HG03460 (cell line): Measurements from ENCODE around the gene TBX3.
"Not testable (repeated sequence)": the region's sequence is repeated elsewhere in the genome, so short reads cannot be mapped to it uniquely, and the experiment has no call there.

Experiments used
- ATAC-seq: cut with Tn5 transposase; IDR thresholded peaks from one replicate; pipeline ENCODE4 v1.9.1; 2021; ENCODE audit not compliant: unreplicated experiment

Gene TBX3

GRCh38 chr12:114684098-114684869, at the start of gene TBX3:
Gene TBX3, minus strand, starts transcription at chr12:114684175. Its CDS starts 975 bp downstream, at chr12:114683200.
- ATAC-seq: no peak

GRCh38 chr12:114732426-114733030, 48.6 kb upstream of the TBX3 start:
- no peak for ATAC-seq

DNA sequence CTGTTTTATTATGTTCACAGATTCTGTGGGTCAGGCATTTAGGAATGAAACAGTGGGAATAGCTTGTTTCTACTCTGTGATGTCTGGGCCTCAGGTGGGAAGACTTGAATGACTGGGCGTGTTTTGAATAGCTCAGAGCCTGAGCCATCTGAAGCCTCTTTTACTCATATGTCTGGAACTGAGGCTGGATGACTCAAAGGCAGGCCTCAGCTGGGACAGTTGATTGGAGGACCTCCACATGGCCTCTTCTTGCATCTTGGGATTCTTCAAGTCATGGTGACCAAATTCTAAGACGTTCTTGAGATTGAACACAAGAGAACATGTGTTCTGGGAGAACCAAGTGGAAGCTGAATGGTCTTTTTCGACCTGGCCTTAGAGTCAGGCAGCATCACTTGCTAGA, 45.8 kb upstream of the TBX3 start:
- no peak for ATAC-seq

- ATAC-seq: no peak
These were observed 42.2 kb upstream of the TBX3 start for GRCh38 chr12:114726092-114726710.

DNA sequence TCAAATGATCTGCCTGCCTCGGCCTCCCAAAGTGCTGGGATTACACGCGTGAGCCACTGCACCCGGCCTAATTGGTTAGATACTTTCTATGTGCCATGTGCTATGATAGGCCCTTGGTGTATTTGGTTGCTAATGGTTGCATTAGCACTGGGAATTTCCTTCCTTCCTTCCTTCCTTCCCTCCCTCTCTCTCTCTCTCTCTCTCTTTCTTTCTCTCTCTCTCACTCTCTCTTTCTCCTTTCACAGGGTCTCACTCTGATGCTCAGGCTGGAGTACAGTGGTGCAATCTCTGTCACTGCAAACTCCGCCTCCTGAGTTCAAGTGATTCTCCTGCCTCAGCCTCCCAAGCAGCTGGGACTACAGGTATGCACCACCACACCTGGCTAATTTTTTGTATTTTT, 38.2 kb upstream of the TBX3 start:
- ATAC-seq: not testable (repeated sequence)

DNA sequence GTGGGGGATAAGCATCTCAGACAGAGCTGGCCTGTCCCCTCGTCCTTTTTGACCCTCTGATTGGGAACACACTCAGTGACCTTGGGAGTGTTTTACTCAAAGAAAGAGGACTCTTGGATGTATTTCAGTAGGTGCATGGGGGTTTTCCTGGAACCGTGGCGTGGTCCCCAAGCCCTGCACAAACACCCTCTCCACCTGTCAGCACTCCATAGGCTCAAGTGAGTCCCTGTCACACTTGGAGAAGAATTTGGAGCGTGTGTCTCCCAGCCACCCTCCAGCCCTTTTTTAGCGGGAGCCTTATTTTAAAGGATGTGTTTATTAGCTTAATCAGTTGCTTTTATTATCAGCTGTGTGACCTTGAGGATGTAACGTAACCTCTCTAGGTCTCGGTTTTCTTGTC, 37.3 kb upstream of the TBX3 start:
- ATAC-seq: no peak

DNA sequence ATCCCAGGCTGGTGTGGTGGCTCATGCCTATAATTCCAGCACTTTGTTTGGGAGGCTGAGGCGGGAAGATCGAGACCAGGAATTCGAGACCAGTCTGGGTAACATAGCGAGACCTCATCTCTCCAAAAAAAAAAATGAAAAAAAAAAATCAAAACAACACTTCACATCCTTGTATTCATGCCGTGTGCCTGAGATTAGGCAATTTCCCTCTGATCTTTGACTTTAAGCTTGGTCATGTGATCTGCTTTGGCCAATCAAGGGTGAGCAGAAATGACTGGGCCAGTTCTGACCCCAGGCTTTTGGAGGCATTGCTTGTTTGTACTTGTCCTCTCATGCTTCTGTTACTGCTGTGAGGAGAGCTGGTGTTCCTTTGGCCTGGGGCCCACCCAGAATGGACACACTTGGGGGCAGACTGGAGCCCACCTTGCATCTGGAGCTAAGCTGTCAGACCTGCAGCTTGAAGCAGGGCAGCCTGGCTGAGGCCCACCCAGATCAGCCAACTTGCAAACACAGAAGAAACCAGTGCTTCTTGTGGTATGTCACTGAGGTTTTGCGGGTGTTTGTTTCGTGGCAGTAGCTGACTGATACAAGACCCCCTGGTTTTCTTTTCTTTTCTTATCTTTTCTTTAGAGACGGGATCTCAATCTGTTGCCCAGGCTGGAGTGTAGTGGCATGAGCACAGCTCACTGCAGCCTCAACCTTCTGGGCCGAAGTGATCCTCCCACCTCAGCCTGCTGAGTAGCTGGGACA, 29.7 kb upstream of the TBX3 start:
- ATAC-seq: no peak

- ATAC-seq: no peak
These were observed 27.7 kb upstream of the TBX3 start for GRCh38 chr12:114711689-114712152.

GRCh38 chr12:114710151-114710550, 26.2 kb upstream of the TBX3 start:
- no peak for ATAC-seq

DNA sequence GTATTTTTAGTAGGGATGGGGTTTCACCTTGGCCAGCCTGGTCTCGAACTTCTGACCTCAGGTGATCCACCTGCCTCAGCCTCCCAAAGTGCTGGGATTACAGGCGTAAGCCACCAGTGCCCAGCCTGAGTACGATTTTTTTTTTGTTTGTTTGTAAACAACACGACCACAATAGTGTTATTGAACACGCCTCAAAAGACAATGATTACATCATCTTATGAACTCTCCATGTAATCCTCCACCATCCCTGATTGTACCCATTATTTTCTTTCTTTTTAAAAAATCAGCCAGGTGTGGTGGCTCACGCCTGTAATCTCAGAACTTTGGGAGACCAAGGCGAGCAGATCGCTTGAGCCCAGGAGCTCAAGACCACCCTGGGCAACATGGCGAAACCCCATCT, 25.1 kb upstream of the TBX3 start:
- ATAC-seq: no peak

DNA sequence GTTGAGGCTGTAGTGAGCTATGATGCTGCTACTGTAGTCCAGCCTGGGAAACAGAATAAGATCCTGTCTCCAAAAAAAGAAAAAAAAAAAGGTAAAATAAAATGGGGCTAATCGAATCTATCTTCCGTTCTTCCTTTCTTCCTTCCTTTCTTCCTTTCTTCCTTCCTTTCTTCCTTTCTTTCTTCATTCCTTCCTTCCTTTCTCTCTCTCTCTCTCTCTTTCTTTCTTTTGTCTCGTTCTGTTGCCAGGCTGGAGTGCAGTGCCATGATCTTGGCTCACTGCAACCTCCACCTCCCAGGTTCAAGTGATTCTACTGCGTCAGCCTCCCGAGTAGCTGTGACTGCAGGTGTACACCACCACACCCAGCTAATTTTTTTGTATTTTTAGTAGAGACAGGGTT, 24.6 kb upstream of the TBX3 start:
- ATAC-seq: not testable (repeated sequence)

GRCh38 chr12:114704096-114704495, 20.1 kb upstream of the TBX3 start:
- no peak for ATAC-seq

DNA sequence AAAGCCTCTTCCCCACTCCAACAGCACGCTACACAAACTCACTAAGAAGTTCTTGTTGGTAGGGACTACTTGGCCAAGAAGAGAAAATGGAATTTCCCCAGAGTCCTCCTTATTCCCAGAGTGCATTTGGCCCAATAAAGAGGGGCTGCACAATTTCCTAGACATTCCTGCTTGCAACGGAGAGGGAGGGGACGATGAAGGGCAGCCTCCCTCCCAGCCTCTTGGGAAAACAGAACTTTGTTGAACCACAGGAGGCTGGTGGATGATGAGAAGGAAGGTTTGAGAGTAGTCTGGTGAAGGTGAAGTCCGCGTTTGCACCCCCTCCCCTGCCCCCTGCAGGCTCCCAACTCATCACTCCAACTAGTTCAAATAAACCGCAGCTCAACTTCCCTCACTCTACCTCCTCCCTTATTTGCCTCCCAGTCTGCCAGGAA, 19.1 kb upstream of the TBX3 start:
- no peak for ATAC-seq

GRCh38 chr12:114702462-114702861, 18.5 kb upstream of the TBX3 start:
- ATAC-seq: no peak

- no peak for ATAC-seq
These were observed 17.6 kb upstream of the TBX3 start for GRCh38 chr12:114701553-114701952.

- ATAC-seq: no peak
These were observed 17.1 kb upstream of the TBX3 start for GRCh38 chr12:114701104-114701414.

- no peak for ATAC-seq
These were observed 16.6 kb upstream of the TBX3 start for GRCh38 chr12:114700392-114701103.

- ATAC-seq: no peak
These were observed 14.7 kb upstream of the TBX3 start for GRCh38 chr12:114698566-114699163.

- ATAC-seq: no peak
These were observed 14.0 kb upstream of the TBX3 start for GRCh38 chr12:114697741-114698565.
